ENCODE measurements around the gene CSK.

Gene CSK

DNA sequence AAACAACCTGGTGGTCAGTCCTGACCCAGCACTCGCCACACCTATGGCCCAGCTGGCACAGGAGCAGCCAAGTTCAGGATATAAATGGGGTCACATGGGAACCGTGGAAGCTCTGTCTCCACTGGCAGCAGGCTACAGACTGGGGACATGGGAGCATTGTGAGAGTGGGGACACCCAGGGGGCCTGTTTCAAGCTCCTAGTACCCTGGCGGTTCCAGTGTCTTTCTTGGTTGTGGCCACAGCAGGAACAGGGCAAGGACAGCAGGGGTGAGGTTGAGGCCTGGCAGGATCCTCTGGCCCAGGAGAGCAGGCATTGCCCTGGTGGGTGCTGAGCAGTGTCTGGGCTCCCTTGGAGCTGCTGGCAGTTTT is 1.9 kb downstream of the CSK start:
- H3K4me3 ChIP-seq (ENCODE audit: low read depth, low read length) = peak overlapping the region; percentile 98
- TF ChIP-seq, protein P1, sequence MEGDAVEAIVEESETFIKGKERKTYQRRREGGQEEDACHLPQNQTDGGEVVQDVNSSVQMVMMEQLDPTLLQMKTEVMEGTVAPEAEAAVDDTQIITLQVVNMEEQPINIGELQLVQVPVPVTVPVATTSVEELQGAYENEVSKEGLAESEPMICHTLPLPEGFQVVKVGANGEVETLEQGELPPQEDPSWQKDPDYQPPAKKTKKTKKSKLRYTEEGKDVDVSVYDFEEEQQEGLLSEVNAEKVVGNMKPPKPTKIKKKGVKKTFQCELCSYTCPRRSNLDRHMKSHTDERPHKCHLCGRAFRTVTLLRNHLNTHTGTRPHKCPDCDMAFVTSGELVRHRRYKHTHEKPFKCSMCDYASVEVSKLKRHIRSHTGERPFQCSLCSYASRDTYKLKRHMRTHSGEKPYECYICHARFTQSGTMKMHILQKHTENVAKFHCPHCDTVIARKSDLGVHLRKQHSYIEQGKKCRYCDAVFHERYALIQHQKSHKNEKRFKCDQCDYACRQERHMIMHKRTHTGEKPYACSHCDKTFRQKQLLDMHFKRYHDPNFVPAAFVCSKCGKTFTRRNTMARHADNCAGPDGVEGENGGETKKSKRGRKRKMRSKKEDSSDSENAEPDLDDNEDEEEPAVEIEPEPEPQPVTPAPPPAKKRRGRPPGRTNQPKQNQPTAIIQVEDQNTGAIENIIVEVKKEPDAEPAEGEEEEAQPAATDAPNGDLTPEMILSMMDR (IDR thresholded peaks at IDR 0.05; ENCODE audit: borderline replicate concordance, insufficient read depth, low read depth, low read length) = no peak

DNA sequence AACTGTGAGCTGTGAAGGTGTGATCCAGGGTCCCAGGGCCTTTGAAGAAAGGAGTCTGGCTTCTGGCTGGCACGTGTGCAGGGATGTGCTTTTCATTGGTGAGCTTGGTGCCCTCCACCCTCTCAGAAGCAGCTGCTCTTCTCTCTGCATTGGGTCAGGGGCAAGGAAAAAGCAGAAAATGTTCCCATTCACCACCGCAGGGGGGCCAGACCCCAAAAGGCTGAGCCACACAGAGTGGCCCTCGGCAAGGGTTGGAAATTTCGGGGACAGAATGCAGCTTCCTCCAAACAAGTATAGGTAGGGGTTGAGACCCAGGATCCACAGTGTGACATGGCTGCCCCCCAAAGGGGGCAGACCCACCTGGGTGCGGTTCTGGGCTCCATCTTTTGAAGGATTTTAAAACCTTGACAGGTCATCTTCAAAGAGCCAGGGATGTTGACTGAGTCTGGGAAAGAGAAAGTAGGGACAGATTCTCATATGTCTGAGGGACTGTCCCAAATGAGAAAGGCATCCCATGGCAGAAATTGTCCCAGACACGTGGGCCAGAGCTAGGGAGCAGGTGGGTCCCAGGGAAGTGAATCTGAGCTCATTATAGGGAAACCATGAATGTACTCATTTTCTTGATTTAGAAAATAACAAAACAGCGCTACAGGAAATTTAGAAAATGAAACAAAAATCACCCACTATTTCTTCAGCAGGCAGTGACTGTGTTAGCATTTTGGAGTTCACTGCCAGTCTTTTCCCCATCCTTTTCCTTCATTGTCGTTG is 2.7 kb downstream of the CSK start:
- TF ChIP-seq, protein P1 (IDR thresholded peaks at IDR 0.05; ENCODE audit: borderline replicate concordance, insufficient read depth, low read depth, low read length) = peak; percentile 11; the same call in 1 of the 2 replicates
- peak overlapping the region; percentile 98 for H3K4me3 ChIP-seq (ENCODE audit: low read depth, low read length)

DNA sequence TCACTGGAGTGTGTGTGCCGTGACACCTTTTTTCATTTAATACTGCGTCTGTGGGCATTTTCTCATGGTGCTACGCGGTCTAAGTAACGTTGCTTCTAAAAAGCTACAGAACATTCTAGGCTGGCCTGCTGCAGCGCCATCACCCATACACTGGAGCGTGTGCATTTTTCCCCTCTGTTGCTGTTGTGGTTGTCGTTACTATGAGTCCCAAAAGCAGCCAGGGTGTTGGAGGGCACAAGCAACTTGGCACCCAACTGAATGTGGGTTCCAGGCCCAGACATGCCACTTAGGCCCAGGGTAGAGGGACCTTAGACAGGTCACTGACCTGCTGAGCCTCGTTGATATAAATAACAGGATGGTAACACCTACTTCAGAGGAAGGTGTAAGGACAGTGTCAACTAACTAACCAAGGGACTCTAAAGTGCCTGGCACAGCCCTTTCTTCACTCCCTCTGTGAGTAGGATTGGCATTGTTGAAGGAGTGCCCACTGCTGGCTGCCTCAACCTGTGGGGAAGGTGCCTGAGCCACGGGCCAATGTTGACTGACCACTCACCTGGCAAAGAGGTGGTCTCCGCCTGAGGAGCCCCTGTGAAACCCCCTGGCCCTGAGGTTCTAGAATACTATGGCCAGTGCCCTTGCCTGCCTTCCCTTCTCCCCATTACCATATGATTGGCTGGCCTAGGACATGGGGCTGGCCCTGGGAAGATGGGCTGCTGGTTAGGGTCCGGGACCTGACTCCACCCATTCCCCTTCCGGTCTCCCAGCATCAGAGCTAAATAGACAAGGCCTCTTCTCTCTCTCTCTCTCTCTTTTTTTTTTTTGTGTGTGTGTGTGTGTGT is 3.5 kb downstream of the CSK start:
- peak overlapping the region; percentile 98 for H3K4me3 ChIP-seq (ENCODE audit: low read depth, low read length)
- TF ChIP-seq, protein P1 (IDR thresholded peaks at IDR 0.05; ENCODE audit: borderline replicate concordance, insufficient read depth, low read depth, low read length) = no peak

DNA sequence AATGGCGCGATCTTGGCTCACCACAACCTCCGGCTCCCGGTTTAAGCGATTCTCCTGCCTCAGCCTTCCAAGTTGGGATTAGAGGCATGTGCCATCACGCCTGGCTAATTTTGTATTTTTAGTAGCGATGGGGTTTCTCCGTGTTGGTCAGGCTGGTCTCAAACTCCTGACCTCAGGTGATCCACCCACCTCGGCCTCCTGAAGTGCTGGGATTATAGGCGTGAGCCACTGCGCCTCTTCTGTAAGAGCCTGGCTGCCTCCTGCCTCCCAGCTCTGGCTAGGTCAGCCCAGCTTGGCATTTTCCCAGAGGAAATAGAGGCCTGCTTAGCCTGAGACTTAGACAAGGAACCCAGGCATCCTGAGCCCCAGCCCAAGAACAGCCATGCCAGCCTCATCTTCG is 4.2 kb downstream of the CSK start:
- H3K4me3 ChIP-seq (ENCODE audit: low read depth, low read length) = peak overlapping the region; percentile 98

DNA sequence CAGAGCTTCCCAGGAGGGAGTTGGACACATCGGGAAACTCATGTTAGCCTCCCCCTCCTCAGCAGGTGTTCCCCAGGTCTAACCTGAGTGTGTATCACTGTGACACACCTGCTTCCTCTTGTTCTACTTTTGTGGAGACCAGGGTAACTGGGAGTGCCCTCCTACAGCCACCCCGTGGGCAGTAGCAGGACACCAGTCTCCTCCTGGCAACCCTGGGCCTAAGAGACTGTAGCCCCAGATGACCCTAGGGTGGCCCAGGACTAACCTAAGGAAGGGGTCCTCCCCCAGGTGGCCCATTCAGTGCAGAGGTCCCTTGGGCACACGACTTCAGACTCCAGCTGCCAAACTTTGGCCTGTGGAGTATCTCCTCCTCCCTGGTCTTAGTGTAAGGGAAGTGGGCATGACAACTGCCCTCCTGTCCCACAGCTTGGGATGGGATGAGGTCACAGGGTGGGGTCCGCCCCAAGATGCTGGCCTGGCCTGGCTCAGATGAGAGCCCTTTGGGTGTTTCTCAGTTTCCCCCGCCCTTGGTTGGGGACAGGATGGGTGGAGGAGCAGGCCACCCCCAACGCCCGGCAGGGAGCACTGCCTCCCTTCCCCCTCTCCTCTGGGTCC is 4.8 kb downstream of the CSK start:
- TF ChIP-seq, protein P1 (IDR thresholded peaks at IDR 0.05; ENCODE audit: borderline replicate concordance, insufficient read depth, low read depth, low read length) = no peak
- H3K4me3 ChIP-seq (ENCODE audit: low read depth, low read length) = peak overlapping the region; percentile 98

DNA sequence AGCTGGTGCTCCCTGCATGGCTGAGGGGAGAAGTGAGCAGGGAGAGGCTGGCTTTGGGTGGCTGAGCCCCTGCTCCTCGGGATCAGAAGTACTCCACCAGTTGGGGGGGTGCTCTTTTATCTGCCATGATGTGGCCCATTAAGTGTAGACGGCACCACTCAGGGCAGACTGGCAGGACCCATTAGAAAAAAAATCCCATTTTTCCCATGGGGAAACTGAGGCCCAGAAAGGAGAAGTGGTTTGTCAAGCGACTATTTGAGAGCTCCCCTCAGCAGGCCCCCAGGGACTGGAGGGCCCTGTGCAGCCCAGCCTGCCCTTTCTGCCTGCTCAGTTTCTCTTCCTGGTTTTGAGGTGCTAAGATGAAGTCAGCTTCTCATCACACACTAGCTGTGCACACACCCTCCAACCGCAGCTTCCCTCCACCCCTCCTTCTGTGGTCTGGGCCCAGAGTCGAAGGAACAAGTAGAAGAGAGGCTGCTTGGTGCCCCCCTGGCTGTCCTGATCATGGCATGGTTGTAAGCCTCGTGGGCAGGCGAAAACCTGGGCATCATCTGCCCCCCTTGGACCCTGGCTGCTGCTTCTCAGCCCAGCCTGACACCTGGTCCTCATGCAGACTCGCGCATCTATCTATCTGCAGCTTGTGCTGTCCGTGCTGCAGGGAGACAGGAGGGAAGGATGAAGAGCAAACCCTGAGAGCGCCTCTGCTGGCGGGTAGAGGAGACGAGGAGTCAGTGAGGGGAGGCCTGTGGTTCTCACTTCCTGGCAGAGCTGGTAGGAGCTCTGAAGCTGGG is 5.6 kb downstream of the CSK start:
- H3K4me3 ChIP-seq (ENCODE audit: low read depth, low read length) = peak overlapping the region; percentile 98

More for the DNA sequence above, 5.6 kb downstream of the CSK start:
- TF ChIP-seq, protein P1 (IDR thresholded peaks at IDR 0.05; ENCODE audit: borderline replicate concordance, insufficient read depth, low read depth, low read length) = peak; percentile 89
